ENCODE measurements around the gene SORCS3.

Gene SORCS3

DNA sequence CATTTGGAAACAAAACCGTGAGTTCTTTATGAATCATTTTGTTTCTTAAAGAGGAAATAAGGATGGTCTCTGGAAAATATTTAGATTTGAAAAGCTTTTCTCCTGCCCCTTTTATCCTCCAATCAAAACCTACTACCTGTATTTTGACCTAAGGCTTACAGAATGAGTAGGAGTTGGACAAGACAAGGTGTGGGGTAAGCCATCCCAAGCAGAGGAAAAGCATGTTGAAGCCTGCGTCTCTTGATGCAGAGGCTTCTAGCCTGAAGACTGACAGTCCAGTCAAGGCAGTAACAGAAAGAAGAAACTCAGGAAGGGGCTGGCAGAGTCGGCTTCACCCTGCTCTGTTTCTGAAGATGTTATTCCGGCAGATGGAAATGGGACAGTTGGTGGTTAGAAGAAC lies 551.1 kb downstream of the SORCS3 start:
- Histone ChIP-seq H3K27ac (ENCODE audit: low read depth, low read length) (no peak overlapping the region), H3K9me2 (replicated peaks; ENCODE audit: control insufficient read depth, low read length) (no peaks in the 10 kb centered on the region), H3F3A (ENCODE audit: control insufficient read depth, insufficient read depth) (no peaks in the 10 kb centered on the region), H3K4me1 (ENCODE audit: control insufficient read depth, low read length) (no peaks in the 10 kb centered on the region), H3K4me3 (ENCODE audit: low read length) (no peak overlapping the region), H3K36me3 (ENCODE audit: control insufficient read depth, low read length) (no peaks in the 10 kb centered on the region), H3K79me2 (ENCODE audit: control insufficient read depth, low read length) (no peaks in the 10 kb centered on the region), H3K9me3 (ENCODE audit: control insufficient read depth, insufficient read depth, low read length) (no peaks in the 10 kb centered on the region), H3K4me2 (ENCODE audit: low read length) (no peak overlapping the region), H4K20me1 (ENCODE audit: control insufficient read depth, insufficient read depth, low read depth, low read length) (no peaks in the 10 kb centered on the region), H3K27me3 (ENCODE audit: control insufficient read depth, low read length) (no peaks in the 10 kb centered on the region)
- no peak for TF ChIP-seq EZH2phosphoT487 (IDR thresholded peaks at IDR 0.05; ENCODE audit: borderline replicate concordance, low read length)
- TF ChIP-seq, protein P1, sequence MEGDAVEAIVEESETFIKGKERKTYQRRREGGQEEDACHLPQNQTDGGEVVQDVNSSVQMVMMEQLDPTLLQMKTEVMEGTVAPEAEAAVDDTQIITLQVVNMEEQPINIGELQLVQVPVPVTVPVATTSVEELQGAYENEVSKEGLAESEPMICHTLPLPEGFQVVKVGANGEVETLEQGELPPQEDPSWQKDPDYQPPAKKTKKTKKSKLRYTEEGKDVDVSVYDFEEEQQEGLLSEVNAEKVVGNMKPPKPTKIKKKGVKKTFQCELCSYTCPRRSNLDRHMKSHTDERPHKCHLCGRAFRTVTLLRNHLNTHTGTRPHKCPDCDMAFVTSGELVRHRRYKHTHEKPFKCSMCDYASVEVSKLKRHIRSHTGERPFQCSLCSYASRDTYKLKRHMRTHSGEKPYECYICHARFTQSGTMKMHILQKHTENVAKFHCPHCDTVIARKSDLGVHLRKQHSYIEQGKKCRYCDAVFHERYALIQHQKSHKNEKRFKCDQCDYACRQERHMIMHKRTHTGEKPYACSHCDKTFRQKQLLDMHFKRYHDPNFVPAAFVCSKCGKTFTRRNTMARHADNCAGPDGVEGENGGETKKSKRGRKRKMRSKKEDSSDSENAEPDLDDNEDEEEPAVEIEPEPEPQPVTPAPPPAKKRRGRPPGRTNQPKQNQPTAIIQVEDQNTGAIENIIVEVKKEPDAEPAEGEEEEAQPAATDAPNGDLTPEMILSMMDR (IDR thresholded peaks at IDR 0.05; ENCODE audit: low read depth, low read length, poor library complexity, severe bottlenecking), result no peak

- Histone ChIP-seq H3K36me3 (ENCODE audit: control insufficient read depth, low read length) (no peaks in the 10 kb centered on the region), H3K4me2 (ENCODE audit: low read length) (no peak overlapping the region), H3K4me1 (ENCODE audit: control insufficient read depth, low read length) (no peaks in the 10 kb centered on the region), H3K9me2 (replicated peaks; ENCODE audit: control insufficient read depth, low read length) (no peaks in the 10 kb centered on the region), H3F3A (ENCODE audit: control insufficient read depth, insufficient read depth) (no peaks in the 10 kb centered on the region), H3K9me3 (ENCODE audit: control insufficient read depth, insufficient read depth, low read length) (no peaks in the 10 kb centered on the region), H4K20me1 (ENCODE audit: control insufficient read depth, insufficient read depth, low read depth, low read length) (no peaks in the 10 kb centered on the region), H3K79me2 (ENCODE audit: control insufficient read depth, low read length) (no peaks in the 10 kb centered on the region), H3K27me3 (ENCODE audit: control insufficient read depth, low read length) (no peaks in the 10 kb centered on the region), H3K27ac (ENCODE audit: low read depth, low read length) (no peak overlapping the region), H3K4me3 (ENCODE audit: low read length) (no peak overlapping the region)
- TF ChIP-seq EZH2phosphoT487 (IDR thresholded peaks at IDR 0.05; ENCODE audit: borderline replicate concordance, low read length), result no peak
- TF ChIP-seq, protein P1 (IDR thresholded peaks at IDR 0.05; ENCODE audit: low read depth, low read length, poor library complexity, severe bottlenecking), result no peak
These were observed 551.8 kb downstream of the SORCS3 start for GRCh38 chr10:105192861-105193260.

DNA sequence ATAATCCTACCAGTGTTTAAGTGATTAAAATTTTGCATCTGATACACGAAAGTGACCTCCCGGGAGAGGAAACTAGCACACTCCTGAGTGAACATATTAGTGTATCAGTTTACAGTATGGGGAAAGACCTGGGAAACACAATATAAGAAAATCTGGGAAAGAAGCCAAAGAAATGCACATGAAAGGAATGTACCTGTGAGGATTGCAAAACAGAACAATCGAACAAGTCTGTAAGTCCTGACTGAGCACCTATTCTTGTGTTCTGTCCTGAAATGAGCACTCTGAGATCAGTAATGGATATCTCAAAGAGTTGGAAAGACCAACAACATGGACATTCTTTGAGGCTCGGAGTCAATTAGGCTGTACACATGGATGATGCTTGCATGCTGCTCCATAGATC lies 554.7 kb downstream of the SORCS3 start:
- TF ChIP-seq, protein P1 (IDR thresholded peaks at IDR 0.05; ENCODE audit: low read depth, low read length, poor library complexity, severe bottlenecking), result no peak
- TF ChIP-seq EZH2phosphoT487 (IDR thresholded peaks at IDR 0.05; ENCODE audit: borderline replicate concordance, low read length), result no peak

More for the DNA sequence above, 554.7 kb downstream of the SORCS3 start:
- Histone ChIP-seq H3K4me2 (ENCODE audit: low read length) (no peak overlapping the region), H3K9me3 (ENCODE audit: control insufficient read depth, insufficient read depth, low read length) (no peaks in the 10 kb centered on the region), H3K27me3 (ENCODE audit: control insufficient read depth, low read length) (no peaks in the 10 kb centered on the region), H3K4me1 (ENCODE audit: control insufficient read depth, low read length) (no peaks in the 10 kb centered on the region), H3K4me3 (ENCODE audit: low read length) (no peak overlapping the region), H3K79me2 (ENCODE audit: control insufficient read depth, low read length) (no peaks in the 10 kb centered on the region), H4K20me1 (ENCODE audit: control insufficient read depth, insufficient read depth, low read depth, low read length) (no peaks in the 10 kb centered on the region), H3K9me2 (replicated peaks; ENCODE audit: control insufficient read depth, low read length) (no peaks in the 10 kb centered on the region), H3K36me3 (ENCODE audit: control insufficient read depth, low read length) (no peaks in the 10 kb centered on the region), H3K27ac (ENCODE audit: low read depth, low read length) (no peak overlapping the region), H3F3A (ENCODE audit: control insufficient read depth, insufficient read depth) (no peaks in the 10 kb centered on the region)
